ENCODE results near the gene SS18.

Gene SS18

DNA sequence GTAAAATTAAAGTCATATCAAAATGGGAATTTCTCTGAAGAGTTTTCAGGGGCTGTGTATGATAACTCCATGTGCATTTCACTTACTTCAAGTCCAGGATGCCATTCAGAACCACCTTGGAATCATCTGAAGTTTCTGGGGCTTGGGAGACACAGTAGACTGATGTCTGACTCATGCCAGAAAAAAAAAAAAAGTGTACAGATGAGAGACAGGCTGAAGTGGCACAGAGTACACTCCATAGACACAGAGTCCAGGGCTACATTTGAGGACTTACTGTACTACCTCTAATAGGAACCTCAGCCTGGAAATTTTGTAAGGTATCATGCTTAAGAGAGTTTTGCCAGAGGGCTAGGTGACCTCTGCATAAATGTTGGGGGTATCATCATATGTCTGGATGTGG lies 92.0 kb downstream of the SS18 start:
- DNase-seq (ENCODE audit: low read depth): no peak

DNA sequence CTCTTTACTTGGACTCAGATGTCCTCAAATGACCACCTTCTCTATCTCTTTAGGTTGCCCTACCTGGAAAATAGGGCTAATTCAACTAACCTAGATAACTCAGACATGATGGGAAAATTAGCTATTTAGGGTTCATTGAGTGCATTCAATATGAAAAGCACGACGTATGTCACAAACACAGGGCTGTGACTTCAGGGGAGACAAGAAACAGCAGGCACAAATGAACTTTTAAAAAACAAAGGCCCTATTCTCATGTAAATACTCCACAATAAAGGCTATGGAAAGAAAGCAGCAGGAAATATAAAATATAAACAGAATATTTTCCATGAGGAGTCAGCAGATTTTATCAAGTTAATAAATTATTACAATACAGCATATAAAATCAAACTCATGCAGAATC lies 97.8 kb downstream of the SS18 start:
- no peak for DNase-seq (ENCODE audit: low read depth)

DNA sequence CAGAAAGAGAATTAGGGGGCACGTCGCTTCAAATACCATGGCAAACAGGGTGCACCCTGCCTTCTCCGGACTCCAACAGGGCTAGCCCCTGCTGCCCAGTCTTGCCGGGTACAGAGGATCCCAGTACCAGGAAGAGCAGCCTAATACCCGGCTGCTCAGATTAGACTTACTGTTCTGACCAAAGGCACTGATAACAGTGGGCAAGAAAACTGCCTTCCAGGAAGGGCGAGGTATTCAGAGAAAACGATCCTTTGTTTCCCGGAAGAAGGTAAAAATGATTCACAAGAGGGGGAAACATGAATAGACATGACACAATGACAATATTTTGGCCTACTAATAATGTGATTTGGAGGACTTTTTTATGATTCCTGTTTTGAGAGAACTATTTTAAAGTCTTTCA lies 99.9 kb downstream of the SS18 start:
- no peak for DNase-seq (ENCODE audit: low read depth)

DNA sequence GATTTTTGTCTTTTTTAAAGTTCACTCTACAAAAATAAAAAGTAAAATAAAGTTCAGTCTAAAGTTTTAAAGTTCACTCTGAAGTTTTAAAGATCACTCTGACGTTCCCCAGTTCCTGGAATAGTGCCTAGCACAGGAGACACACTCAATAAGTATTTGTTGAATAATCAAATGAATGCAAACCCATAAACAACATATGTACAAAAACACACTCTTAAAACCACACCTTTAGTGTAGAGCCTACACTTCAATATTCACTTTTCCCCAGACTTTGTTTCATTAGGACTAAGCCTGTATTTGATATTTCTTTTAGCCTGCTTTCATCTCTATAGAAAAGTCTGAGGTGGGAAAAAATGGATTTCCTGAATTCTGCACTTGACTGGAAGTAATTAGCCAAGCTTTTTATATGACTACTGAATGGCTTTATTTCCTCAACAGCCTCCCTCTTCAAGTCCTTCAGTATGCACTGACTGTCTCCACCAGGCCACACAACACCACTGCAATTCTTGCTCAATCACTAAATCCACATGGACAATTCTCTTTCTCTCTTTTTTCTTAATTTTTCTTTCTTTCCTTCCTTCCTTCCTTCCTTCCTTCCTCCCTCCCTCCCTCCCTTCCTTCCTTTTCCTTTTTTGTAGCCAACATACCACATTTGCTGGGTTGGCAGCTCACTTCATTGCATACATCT lies 104.6 kb downstream of the SS18 start:
- no peak for DNase-seq (ENCODE audit: low read depth)

DNA sequence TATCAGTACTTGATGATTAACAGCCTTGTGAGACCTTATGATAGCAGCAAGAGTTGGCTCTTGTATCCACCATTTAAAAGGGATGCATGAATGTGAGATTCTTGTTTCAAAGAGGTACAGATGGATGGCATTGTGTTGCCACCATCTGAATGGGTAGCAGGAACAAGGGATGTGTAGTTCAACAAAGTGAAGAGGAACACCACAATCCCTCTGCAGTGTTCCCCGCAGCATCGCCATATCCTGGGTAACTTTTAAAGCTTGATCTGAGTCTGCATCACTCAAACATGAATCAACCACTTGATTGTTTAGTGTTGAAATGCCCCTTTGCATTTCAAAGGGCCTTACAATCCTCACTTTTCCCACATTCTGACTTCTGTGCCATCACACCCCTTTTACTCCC lies 106.7 kb downstream of the SS18 start:
- DNase-seq (ENCODE audit: low read depth): no peak

DNA sequence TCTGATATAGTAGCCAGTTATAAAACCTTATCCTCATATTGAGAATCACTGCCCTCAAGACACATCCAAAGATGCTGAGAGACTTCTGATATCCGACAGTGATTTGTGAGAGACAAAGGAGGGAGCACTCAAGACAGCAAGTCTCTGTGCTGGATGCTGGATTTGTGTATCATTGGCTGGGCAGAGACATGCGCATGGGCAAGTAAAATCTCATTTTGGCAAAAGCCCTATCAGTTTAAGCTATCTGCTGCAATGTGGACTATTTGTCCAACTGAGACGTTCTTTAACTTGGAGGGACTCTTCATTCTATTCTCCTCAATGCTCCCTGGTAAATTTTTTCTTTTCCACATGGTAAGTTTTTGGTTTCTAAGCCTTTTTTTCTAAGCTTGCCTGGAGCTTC lies 107.5 kb downstream of the SS18 start:
- DNase-seq (ENCODE audit: low read depth): no peak

DNA sequence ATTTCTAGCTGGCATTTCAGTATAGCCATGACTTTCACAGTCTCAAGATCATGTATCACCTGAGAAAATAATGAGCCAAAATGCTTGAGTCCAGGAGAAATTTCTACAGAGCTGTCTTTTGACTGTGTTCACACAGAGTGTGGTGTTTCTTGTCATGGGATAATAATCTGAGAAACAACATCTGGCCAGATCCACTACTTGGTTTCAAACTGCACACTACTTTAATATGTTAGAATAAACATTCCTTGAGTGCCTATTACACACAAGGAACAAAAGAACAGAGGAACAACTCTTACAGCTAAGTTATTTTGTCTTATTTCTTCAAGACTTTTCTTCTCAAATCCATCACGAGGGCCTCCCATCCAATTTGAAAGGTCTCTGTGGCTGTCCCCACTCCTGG lies 108.3 kb downstream of the SS18 start:
- DNase-seq (ENCODE audit: low read depth): no peak

DNA sequence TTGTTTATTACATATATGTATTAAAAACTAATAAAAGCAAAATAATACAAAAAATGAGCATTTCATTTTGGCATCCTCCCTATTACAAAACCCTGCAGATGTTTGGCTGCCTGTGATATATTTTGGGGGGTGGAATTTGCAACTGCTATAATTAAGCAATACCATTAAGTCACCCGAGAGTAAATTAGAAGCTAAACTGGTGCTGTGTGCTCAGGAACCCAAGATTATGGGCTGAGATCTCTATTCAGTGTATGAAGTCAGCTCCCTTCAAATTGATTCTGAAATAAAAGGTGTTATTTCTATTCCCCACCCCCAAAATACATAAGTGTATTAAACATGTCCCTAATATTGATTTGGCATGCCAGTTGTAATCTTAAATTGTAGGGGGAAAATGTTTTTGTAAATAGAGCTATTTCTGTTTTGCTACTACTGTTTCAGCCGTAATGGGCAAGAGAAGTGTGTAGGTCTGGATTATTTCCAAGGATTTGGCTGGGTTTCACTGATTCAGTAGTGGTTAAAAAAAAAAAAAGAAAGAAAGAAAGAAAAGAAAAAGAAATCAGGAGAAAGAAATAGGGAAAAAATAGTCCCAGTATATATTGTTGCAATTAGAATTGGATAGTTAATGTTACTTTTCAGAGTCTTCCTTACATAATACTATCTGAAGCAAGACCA lies 110.9 kb downstream of the SS18 start:
- no peak for DNase-seq (ENCODE audit: low read depth)

DNA sequence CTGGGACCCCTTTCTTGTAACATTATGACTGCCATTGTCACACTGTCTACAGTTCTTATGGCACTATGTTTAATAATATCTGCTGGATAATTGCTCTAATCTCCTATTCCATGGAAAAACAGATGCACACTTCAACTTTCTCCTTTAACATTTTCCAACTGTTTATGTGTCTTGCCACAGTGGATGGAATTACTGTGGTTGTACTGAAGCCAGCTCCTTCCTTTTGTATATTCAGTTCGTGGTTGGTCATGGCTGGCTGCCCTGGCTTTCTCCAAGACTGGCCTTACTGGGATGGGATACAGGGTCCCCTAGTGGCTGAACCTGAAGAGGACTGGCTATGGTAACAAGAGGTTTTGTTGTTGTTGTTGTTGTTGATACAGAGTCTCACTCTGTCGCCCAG lies 113.9 kb downstream of the SS18 start:
- no peak for DNase-seq (ENCODE audit: low read depth)

DNA sequence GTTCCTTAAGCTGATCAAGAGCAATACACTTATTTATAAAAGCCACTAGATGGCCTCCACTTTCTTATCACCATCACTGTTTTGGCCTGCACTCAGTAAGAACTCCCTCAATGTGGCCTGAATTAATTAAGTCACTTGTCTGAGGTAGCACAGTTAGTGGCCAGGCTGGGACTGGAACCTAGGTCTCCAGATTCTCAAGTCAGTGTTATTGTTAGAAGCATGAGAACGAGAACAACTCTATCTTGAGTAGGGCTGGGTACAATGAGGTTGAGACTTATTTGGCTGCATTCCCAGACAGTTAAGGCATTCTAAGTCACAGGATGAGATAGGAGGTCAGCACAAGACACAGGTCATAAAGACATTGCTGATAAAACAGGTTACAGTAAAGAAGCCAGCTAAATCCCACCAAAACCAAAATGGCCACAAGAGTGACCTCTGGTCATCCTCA lies 115.8 kb downstream of the SS18 start:
- no peak for DNase-seq (ENCODE audit: low read depth)

All from CMK (cell line).